Head of caudate nucleus (tissue), 42 donors: ENCODE data around the gene TAF1B.
A peak's percentile ranks its signal among the peaks of the same experiment; 100 is the strongest.

Source experiments
- DNase-seq, 42 donors: peaks; one replicate each; pipeline versions ENCODE4 v3.0.0 to v3.0.0-alpha.2; 2020 to 2021; ENCODE audit warnings: mixed read lengths in 7 of 42
- intact Hi-C: fragments of 100-400 bp; cut with DNase I; formaldehyde crosslinking; loops from one replicate; pipeline ENCODE4 v1.15.0; 2022

The TAF1B gene

GRCh38 chr2:9807056-9807455, 36.2 kb upstream of the TAF1B start:
- DNase-seq: peak in 1 of 42 donors; percentile 3
- intact Hi-C loops: no loop called here

GRCh38 chr2:9807555-9808305, 35.5 kb upstream of the TAF1B start:
- DNase-seq: no peak
- intact Hi-C loops: no loop called here

- DNase-seq: peak in 1 of 42 donors; percentile 1
- intact Hi-C loops: no loop called here
Observed at GRCh38 chr2:9808334-9809063, 34.8 kb upstream of the TAF1B start.

- DNase-seq: peak in 1 of 42 donors; percentile 2
Observed at GRCh38 chr2:9809064-9809356, 34.3 kb upstream of the TAF1B start.

GRCh38 chr2:9809448-9810088, 33.7 kb upstream of the TAF1B start:
- peak in 2 of 42 donors; percentile 1 to 12 for DNase-seq
- intact Hi-C loops: loop anchor here (5.0 to 10.0 kb wide), 2 partner anchors 145 to 238 kb away; partner anchors contain the start of gene GRHL1

More at GRCh38 chr2:9809064-9809356, 34.3 kb upstream of the TAF1B start:
- intact Hi-C loops: no loop called here

- DNase-seq: no peak
- intact Hi-C loops: loop anchor here (5.0 to 10.0 kb wide), 2 partner anchors 144 to 236 kb away; partner anchors contain the start of gene GRHL1
Observed at GRCh38 chr2:9811216-9811615, 32.1 kb upstream of the TAF1B start.

GRCh38 chr2:9811679-9812511, 31.4 kb upstream of the TAF1B start:
- peak in 1 of 42 donors; percentile 11 for DNase-seq

GRCh38 chr2:9812945-9813311, 30.3 kb upstream of the TAF1B start:
- no peak for DNase-seq
- intact Hi-C loops: loop anchor here (5.0 to 10.0 kb wide), 2 partner anchors 142 to 234 kb away; partner anchors contain the start of gene GRHL1

More at GRCh38 chr2:9811679-9812511, 31.4 kb upstream of the TAF1B start:
- intact Hi-C loops: loop anchor here (5.0 to 10.0 kb wide), 2 partner anchors 143 to 235 kb away; partner anchors contain the start of gene GRHL1

- intact Hi-C loops: loop anchor here (5.0 to 10.0 kb wide), 2 partner anchors 141 to 234 kb away; partner anchors contain the start of gene GRHL1
- peak; percentile 47 to 88 (median 75) for DNase-seq
Observed at GRCh38 chr2:9813312-9814128, 29.8 kb upstream of the TAF1B start.

GRCh38 chr2:9814129-9814868, 29.0 kb upstream of the TAF1B start:
- intact Hi-C loops: loop anchor here (5.0 to 10.0 kb wide), 2 partner anchors 141 to 233 kb away; partner anchors contain the start of gene GRHL1
- no peak for DNase-seq

- DNase-seq: peak in 1 of 42 donors; percentile 16
- intact Hi-C loops: loop anchor here (10.0 kb wide), 1 partner anchor 140 kb away; the partner anchor contains the start of gene GRHL1
Observed at GRCh38 chr2:9815076-9815475, 28.2 kb upstream of the TAF1B start.

GRCh38 chr2:9815844-9816279, 27.4 kb upstream of the TAF1B start:
- intact Hi-C loops: loop anchor here (10.0 kb wide), 1 partner anchor 139 kb away; the partner anchor contains the start of gene GRHL1
- peak in 2 of 42 donors; percentile 16 to 17 for DNase-seq

- intact Hi-C loops: loop anchor here (10.0 kb wide), 1 partner anchor 137 kb away; the partner anchor contains the start of gene GRHL1
- DNase-seq: no peak
Observed at GRCh38 chr2:9818097-9818496, 25.2 kb upstream of the TAF1B start.

GRCh38 chr2:9819551-9819950, 23.7 kb upstream of the TAF1B start:
- no peak for DNase-seq
- intact Hi-C loops: loop anchor here (10.0 kb wide), 1 partner anchor 135 kb away; the partner anchor contains the start of gene GRHL1

GRCh38 chr2:9820020-9820973, 23.0 kb upstream of the TAF1B start:
- intact Hi-C loops: no loop called here
- peak in 1 of 42 donors; percentile 22 for DNase-seq
